Measurements from ENCODE around the gene ADGRB3.
"Not testable (repeated sequence)": the region's sequence is repeated elsewhere in the genome, so short reads cannot be mapped to it uniquely, and the experiment has no call there.

The ADGRB3 gene

DNA sequence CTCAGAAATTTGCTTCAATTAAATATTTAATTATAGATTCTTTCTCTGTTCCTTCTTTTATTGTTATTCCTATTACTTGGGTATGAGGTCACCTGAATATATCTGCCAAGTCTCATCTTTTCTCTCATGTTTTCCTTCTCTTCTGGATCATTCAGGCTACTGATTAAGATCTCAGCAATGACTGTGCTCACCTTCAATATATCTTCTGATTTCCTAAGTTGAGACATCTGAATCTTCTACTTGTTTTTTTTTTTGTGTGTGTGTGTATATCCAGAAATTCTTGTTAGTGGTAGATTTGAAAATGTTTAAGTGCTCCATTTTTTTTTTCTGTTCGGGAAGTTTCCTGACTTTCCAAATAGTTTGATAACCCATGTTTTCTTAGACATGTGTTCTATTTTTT, 108.0 kb downstream of the ADGRB3 start:
- H3K4me1 ChIP-seq (ENCODE audit: insufficient read depth, low read length, severe bottlenecking), result no peaks in the 10 kb centered on the region
- no peak overlapping the region for H2AFZ ChIP-seq (ENCODE audit: low read length)
- H3K79me2 ChIP-seq (ENCODE audit: insufficient read depth, low read length), result no peaks in the 10 kb centered on the region
- no peak overlapping the region for H3K4me2 ChIP-seq (ENCODE audit: low read length)
- no peaks in the 10 kb centered on the region for H3K9me2 ChIP-seq (ENCODE audit: low read depth, low read length)
- H3K9me3 ChIP-seq (ENCODE audit: low read length), result no peaks in the 10 kb centered on the region
- TF ChIP-seq EZH2 (IDR thresholded peaks at IDR 0.05; ENCODE audit: borderline replicate concordance, low read length), result no peak
- TF ChIP-seq, protein P1, sequence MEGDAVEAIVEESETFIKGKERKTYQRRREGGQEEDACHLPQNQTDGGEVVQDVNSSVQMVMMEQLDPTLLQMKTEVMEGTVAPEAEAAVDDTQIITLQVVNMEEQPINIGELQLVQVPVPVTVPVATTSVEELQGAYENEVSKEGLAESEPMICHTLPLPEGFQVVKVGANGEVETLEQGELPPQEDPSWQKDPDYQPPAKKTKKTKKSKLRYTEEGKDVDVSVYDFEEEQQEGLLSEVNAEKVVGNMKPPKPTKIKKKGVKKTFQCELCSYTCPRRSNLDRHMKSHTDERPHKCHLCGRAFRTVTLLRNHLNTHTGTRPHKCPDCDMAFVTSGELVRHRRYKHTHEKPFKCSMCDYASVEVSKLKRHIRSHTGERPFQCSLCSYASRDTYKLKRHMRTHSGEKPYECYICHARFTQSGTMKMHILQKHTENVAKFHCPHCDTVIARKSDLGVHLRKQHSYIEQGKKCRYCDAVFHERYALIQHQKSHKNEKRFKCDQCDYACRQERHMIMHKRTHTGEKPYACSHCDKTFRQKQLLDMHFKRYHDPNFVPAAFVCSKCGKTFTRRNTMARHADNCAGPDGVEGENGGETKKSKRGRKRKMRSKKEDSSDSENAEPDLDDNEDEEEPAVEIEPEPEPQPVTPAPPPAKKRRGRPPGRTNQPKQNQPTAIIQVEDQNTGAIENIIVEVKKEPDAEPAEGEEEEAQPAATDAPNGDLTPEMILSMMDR (IDR thresholded peaks at IDR 0.05; ENCODE audit: low read length), result no peak
- H3K36me3 ChIP-seq (ENCODE audit: insufficient read depth, low read length), result no peaks in the 10 kb centered on the region
- H4K20me1 ChIP-seq (ENCODE audit: insufficient read depth, low read length), result no peaks in the 10 kb centered on the region
- H3K27me3 ChIP-seq (ENCODE audit: insufficient read depth, low read length), result no peaks in the 10 kb centered on the region
- H3F3A ChIP-seq (ENCODE audit: insufficient read depth, low read length), result no peaks in the 10 kb centered on the region
- no peak overlapping the region for H3K9ac ChIP-seq (ENCODE audit: low read length)
- H3K27ac ChIP-seq (ENCODE audit: low read depth, low read length, poor library complexity, severe bottlenecking), result no peak overlapping the region
- H3K4me3 ChIP-seq (ENCODE audit: low read depth, low read length, poor library complexity, severe bottlenecking), result no peak overlapping the region

- H3K27me3 ChIP-seq (ENCODE audit: insufficient read depth, low read length); H3K27ac ChIP-seq (ENCODE audit: low read depth, low read length, poor library complexity, severe bottlenecking); H3K4me3 ChIP-seq (ENCODE audit: low read depth, low read length, poor library complexity, severe bottlenecking); H3K9me2 ChIP-seq (ENCODE audit: low read depth, low read length); H3K4me2 ChIP-seq (ENCODE audit: low read length); H3K36me3 ChIP-seq (ENCODE audit: insufficient read depth, low read length); H3K9me3 ChIP-seq (ENCODE audit: low read length); H3F3A ChIP-seq (ENCODE audit: insufficient read depth, low read length); H2AFZ ChIP-seq (ENCODE audit: low read length); H3K4me1 ChIP-seq (ENCODE audit: insufficient read depth, low read length, severe bottlenecking); H3K79me2 ChIP-seq (ENCODE audit: insufficient read depth, low read length); H4K20me1 ChIP-seq (ENCODE audit: insufficient read depth, low read length); H3K9ac ChIP-seq (ENCODE audit: low read length): not testable (repeated sequence)
Observed at GRCh38 chr6:68744376-68744775, 109.3 kb downstream of the ADGRB3 start.

- H3K27ac ChIP-seq (ENCODE audit: low read depth, low read length, poor library complexity, severe bottlenecking), result no peak overlapping the region
- H3K9me2 ChIP-seq (ENCODE audit: low read depth, low read length), result no peaks in the 10 kb centered on the region
- no peaks in the 10 kb centered on the region for H3K79me2 ChIP-seq (ENCODE audit: insufficient read depth, low read length)
- H3K36me3 ChIP-seq (ENCODE audit: insufficient read depth, low read length), result no peaks in the 10 kb centered on the region
- no peaks in the 10 kb centered on the region for H3K4me1 ChIP-seq (ENCODE audit: insufficient read depth, low read length, severe bottlenecking)
- no peak overlapping the region for H3K4me3 ChIP-seq (ENCODE audit: low read depth, low read length, poor library complexity, severe bottlenecking)
- H3K9me3 ChIP-seq (ENCODE audit: low read length), result no peaks in the 10 kb centered on the region
- H4K20me1 ChIP-seq (ENCODE audit: insufficient read depth, low read length), result no peaks in the 10 kb centered on the region
- no peak for TF ChIP-seq EZH2 (IDR thresholded peaks at IDR 0.05; ENCODE audit: borderline replicate concordance, low read length)
- TF ChIP-seq, protein P1 (IDR thresholded peaks at IDR 0.05; ENCODE audit: low read length), result no peak
- no peaks in the 10 kb centered on the region for H3K27me3 ChIP-seq (ENCODE audit: insufficient read depth, low read length)
- no peak overlapping the region for H2AFZ ChIP-seq (ENCODE audit: low read length)
- H3K9ac ChIP-seq (ENCODE audit: low read length), result no peak overlapping the region
- no peak overlapping the region for H3K4me2 ChIP-seq (ENCODE audit: low read length)
- no peaks in the 10 kb centered on the region for H3F3A ChIP-seq (ENCODE audit: insufficient read depth, low read length)
Observed at GRCh38 chr6:68746376-68746775, 111.3 kb downstream of the ADGRB3 start.

- Histone ChIP-seq H3K79me2 (ENCODE audit: insufficient read depth, low read length) (no peaks in the 10 kb centered on the region), H3K9me3 (ENCODE audit: low read length) (no peaks in the 10 kb centered on the region), H3K36me3 (ENCODE audit: insufficient read depth, low read length) (no peaks in the 10 kb centered on the region), H3K9me2 (ENCODE audit: low read depth, low read length) (no peaks in the 10 kb centered on the region), H3K9ac (ENCODE audit: low read length) (no peak overlapping the region), H3K4me1 (ENCODE audit: insufficient read depth, low read length, severe bottlenecking) (no peaks in the 10 kb centered on the region), H3K27me3 (ENCODE audit: insufficient read depth, low read length) (no peaks in the 10 kb centered on the region), H3F3A (ENCODE audit: insufficient read depth, low read length) (no peaks in the 10 kb centered on the region), H3K4me2 (ENCODE audit: low read length) (no peak overlapping the region), H2AFZ (ENCODE audit: low read length) (no peak overlapping the region), H3K4me3 (ENCODE audit: low read depth, low read length, poor library complexity, severe bottlenecking) (no peak overlapping the region), H3K27ac (ENCODE audit: low read depth, low read length, poor library complexity, severe bottlenecking) (no peak overlapping the region), H4K20me1 (ENCODE audit: insufficient read depth, low read length) (no peaks in the 10 kb centered on the region)
- no peak for TF ChIP-seq EZH2 (IDR thresholded peaks at IDR 0.05; ENCODE audit: borderline replicate concordance, low read length)
- TF ChIP-seq, protein P1 (IDR thresholded peaks at IDR 0.05; ENCODE audit: low read length), result no peak
Observed at GRCh38 chr6:68747110-68747790, 112.2 kb downstream of the ADGRB3 start.

DNA sequence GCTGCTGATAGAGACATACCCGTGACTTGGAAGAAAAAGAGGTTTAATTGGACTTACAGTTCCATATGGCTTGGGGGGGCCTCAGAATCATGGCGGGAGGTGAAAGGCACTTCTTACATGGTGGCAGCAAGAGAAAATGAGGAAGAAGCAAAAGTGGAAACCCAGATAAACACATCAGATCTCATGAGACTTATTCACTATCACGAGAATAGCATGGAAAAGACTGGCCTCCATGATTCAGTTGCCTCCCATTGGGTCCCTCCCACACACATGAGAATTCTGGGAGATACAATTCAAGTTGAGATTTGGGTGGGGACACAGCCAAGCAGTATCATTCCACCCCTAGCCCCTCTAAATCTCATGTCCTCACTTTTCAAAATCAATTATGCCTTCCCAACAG, 112.8 kb downstream of the ADGRB3 start:
- H3K9me3 ChIP-seq (ENCODE audit: low read length); H3K4me1 ChIP-seq (ENCODE audit: insufficient read depth, low read length, severe bottlenecking); H3K27me3 ChIP-seq (ENCODE audit: insufficient read depth, low read length); H3K36me3 ChIP-seq (ENCODE audit: insufficient read depth, low read length); H2AFZ ChIP-seq (ENCODE audit: low read length); H3K9me2 ChIP-seq (ENCODE audit: low read depth, low read length); H3K9ac ChIP-seq (ENCODE audit: low read length); H3F3A ChIP-seq (ENCODE audit: insufficient read depth, low read length); H3K27ac ChIP-seq (ENCODE audit: low read depth, low read length, poor library complexity, severe bottlenecking); H3K4me3 ChIP-seq (ENCODE audit: low read depth, low read length, poor library complexity, severe bottlenecking); H4K20me1 ChIP-seq (ENCODE audit: insufficient read depth, low read length); H3K4me2 ChIP-seq (ENCODE audit: low read length); H3K79me2 ChIP-seq (ENCODE audit: insufficient read depth, low read length): not testable (repeated sequence)
